GM19395 (cell line): Measurements from ENCODE around the gene METTL23.

Experiments
- ATAC-seq: cut with Tn5 transposase; IDR thresholded peaks from one replicate; pipeline ENCODE4 v1.9.1; 2021; ENCODE audit warnings: mild to moderate bottlenecking, moderate library complexity; ENCODE audit not compliant: unreplicated experiment

Gene METTL23, protein sequence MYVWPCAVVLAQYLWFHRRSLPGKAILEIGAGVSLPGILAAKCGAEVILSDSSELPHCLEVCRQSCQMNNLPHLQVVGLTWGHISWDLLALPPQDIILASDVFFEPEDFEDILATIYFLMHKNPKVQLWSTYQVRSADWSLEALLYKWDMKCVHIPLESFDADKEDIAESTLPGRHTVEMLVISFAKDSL

GRCh38 chr17:76726776-76727718, at the start of gene METTL23:
Gene METTL23, plus strand, starts transcription at chr17:76726839. Its CDS starts 2,872 bp downstream, at chr17:76729711.
- peak; percentile 50 for ATAC-seq

DNA sequence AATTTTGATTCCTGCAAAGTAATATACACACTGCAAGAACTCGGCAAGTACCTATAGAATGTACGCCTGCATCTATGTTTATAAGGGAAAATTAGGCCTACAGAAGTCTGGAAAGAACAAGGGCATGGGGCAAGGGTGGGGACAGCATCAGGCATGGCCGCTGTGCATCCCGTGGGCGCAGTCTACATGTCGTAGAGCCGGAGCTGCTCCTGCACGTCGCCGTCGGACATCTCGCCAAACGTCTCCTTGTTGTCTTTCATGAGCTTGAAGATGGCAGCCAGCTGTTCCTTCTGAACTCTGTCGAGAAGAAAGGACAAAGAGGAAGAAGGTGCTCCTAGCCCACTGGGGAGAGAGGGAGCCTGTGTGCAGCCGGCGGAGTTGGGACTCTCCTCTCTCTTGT, 49.2 kb upstream of the METTL23 start:
- ATAC-seq, result no peak

- ATAC-seq, result no peak
These were observed 48.3 kb upstream of the METTL23 start for GRCh38 chr17:76678330-76678729.

DNA sequence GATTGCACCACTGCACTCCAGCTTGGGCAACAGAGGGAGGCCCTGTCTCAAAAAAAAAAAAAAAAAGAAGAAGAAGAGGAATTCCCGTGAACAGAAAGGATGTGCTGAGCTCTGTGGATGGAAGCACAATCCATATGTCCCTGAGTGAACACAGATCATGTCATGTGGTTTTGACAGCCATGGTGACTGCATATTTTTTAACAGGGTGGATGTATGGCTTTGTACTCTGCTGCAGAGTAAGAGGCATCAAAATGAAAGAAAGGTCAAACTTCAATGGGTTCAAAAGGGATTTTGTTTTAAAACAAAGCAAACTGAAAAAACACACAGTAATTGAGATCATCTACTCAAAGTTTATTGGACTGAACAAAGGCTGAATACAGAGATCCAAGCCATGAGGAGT, 47.4 kb upstream of the METTL23 start:
- no peak for ATAC-seq

- ATAC-seq, result no peak
These were observed 45.2 kb upstream of the METTL23 start for GRCh38 chr17:76681222-76682137.

DNA sequence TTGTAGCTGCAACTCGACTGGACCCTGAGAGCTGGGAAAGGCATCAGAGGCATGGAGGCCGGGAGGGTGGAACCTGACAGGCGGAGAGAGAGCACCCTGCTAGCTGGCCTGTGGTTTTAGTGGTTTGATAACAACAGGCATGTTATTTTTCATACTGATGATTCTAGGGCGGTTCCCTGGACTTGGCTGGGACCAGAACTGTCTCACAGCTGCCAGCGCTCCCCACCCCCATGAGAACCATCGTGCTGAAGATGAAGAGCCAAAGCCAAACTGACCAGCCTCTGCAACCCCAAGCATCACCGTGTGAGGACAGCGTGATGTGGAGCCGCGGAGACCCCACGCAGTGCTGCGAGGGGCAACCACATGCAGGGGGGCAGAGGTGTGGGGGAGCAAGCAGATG, 44.3 kb upstream of the METTL23 start:
- ATAC-seq, result no peak

DNA sequence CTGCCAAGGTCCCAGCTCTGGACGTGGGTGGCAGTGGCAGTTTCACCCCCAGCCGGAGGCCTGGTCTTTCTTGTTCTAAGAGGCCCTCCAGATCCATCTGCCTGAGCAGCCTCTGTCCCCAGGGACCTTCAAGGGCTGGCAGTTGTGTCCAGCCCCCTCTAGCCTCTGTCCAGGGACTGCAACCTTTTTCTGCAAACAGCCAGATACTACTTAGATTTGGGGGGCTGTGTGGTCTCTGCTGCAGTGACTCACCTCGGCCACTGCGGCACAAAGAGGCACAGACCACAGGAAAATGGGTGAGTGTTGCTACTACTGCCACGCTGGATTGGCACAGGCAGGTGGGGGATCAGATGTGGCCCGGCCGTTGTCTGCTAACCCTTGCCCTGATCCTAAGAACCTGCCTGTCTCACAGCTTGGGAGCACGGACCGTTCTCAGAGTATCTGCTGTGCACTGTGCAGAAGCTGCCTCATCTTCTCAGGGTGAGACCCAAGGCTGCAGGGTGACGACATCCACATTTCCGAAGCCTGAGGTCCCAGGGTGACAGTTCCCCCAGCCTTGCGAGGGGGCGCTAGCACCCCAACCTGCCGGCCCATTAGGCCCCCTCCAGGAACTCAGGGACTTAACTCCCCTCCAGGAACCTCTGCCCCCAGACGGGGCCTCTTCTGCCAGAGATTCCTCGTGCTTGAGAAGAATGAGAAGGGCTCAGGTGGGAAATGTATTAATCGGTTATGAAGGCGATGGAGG, 43.5 kb upstream of the METTL23 start:
- no peak for ATAC-seq

DNA sequence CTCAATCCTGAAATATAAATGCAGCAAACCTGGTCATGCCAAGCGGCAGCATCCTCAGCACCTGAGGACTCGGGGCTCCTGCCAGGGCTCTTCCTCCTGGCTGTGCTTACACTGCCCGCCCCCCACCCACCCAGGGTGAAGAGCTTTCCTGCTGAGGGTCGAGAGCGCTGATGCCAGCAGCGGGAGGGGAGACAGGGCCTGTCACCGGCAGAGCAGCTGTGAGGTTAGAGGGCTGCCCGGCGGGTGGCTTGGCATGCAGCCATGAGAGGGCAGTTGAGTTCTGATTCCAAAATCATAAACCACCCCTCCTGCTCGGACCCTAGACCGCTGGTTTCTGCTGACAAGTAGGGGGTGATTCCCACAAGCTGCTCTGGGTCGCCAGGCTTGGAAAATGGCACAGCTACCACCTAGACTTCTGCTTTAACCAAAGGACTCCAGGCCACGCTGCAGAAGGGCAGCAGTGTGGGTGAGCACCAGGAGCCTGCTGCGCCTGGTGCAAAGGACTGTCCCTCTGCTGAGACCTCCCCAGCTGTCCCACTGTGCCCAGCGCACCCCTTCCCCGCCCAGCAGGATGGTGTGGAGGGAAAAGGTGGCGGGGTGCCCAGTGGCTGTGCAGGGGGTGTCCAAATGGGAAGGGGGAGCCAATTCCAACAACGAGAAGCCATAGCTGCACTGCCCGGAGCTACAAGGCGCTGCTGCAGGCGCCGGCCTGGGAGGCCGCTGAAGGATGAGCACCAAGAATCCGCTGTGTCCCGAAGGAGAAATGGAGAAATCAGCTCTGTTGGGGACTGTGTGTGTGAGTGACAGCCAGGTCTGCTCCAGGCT, 42.5 kb upstream of the METTL23 start:
- ATAC-seq, result no peak

DNA sequence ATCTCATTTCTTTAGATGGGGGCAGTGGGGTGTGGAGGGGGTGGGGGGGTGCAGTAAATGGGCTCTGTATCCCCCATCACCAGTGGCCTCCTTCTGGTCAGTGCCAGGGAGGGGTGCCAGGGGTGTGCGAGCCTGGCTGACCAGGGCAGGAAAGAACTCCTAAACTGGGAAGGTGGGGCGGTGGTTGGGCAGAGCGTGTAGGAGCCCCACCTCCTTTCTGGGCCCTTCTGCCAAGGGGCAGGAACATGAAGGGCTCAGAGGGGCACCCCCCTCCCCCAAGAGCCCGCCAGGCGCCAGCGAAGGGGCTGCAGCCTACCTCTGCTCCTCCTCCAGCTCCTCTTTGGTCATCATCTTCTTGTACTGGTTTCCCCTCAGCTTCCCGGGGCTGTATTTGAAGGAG, 41.9 kb upstream of the METTL23 start:
- ATAC-seq, result no peak

DNA sequence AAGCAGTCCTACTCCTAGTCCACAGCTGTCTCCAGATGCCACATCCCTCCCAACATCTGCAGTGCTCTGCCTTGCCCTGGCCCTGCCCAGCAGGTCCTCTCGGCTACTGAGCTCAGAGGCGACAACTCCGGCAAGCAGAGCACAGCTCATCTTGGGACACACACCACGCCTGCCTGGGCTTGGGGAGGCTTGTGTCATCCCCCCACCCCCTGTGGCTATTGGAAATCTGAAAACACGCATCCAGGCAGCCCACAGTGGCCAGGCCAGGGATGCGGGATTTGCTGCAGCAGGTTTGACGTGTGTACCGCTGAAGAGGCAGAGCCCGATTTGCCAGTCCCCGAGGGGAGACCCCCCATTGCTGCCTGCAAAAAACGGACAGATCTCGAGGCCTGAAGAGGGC, 41.3 kb upstream of the METTL23 start:
- no peak for ATAC-seq

GRCh38 chr17:76685846-76686245, 40.8 kb upstream of the METTL23 start:
- no peak for ATAC-seq

GRCh38 chr17:76686538-76687297, 39.9 kb upstream of the METTL23 start:
- ATAC-seq, result no peak

- no peak for ATAC-seq
These were observed 39.1 kb upstream of the METTL23 start for GRCh38 chr17:76687298-76688164.

GRCh38 chr17:76688165-76688622, 38.4 kb upstream of the METTL23 start:
- no peak for ATAC-seq

DNA sequence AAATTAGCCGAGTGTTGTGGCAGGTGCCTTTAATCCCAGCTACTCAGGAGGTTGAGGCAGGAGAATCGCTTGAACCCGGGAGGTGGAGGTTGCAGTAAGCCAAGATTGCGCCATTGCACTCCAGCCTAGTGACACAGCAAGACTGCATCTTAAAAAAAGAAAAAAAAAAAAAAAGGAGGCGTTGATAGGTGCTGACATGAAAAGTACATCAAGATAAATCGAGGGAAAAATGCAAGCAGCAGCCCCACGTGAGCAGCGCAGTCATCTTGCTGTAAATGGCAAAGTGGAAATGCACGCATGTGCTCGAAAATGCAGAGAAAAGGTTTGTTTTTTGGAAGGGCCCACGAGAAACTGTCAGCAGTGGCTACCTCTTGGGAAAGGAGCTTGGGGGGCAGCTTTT, 36.8 kb upstream of the METTL23 start:
- no peak for ATAC-seq

DNA sequence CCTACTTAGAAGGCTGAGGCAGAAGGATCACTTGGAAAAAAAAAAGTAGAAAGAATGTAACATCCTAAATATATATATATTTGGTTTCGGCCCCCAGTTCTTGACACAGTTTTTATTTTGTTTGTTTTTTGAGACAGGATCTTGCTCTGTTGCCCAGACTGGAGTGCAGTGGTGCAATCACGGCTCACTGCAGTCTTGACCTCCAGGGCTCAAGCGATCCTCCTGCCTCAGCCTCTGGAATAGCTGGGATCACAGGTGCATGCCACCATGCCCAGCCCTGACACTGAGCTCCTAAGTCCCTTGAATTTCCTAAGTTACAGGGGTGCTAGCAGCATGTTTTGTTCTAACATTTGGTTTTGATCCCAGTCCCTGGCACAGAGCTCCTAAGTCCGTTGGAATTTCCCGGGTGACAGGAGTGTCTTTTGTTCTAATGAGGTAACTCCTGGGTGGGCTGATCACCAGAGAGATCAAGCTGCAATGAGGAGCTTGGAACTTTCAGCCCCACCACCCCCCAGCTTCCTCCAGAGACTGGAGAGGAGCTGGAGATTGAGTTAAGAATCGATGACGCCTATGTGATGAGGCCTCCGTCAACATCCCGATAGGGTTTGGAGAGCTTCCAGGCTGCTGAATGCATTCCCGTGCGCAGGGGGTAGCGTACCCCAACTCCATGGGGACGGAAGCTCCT, 35.9 kb upstream of the METTL23 start:
- ATAC-seq, result no peak
